HG03469 (cell line): ENCODE data around the gene CNOT11.
A peak's percentile ranks its signal among the peaks of the same experiment; 100 is the strongest.
"Not testable (repeated sequence)": the region's sequence is repeated elsewhere in the genome, so short reads cannot be mapped to it uniquely, and the experiment has no call there.

Source experiments
- ATAC-seq: cut with Tn5 transposase; IDR thresholded peaks from one replicate; pipeline ENCODE4 v1.9.1; 2021; ENCODE audit warnings: mild to moderate bottlenecking, moderate library complexity, moderate number of reproducible peaks; ENCODE audit not compliant: unreplicated experiment

Gene CNOT11

GRCh38 chr2:101244899-101245298 is 7.8 kb upstream of the CNOT11 start:
- not testable (repeated sequence) for ATAC-seq

GRCh38 chr2:101245468-101245867 is 7.2 kb upstream of the CNOT11 start:
- ATAC-seq: not testable (repeated sequence)

- not testable (repeated sequence) for ATAC-seq
These were observed 3.9 kb upstream of the CNOT11 start for GRCh38 chr2:101248756-101249155.

- no peak for ATAC-seq
These were observed 2.9 kb upstream of the CNOT11 start for GRCh38 chr2:101249826-101250225.

DNA sequence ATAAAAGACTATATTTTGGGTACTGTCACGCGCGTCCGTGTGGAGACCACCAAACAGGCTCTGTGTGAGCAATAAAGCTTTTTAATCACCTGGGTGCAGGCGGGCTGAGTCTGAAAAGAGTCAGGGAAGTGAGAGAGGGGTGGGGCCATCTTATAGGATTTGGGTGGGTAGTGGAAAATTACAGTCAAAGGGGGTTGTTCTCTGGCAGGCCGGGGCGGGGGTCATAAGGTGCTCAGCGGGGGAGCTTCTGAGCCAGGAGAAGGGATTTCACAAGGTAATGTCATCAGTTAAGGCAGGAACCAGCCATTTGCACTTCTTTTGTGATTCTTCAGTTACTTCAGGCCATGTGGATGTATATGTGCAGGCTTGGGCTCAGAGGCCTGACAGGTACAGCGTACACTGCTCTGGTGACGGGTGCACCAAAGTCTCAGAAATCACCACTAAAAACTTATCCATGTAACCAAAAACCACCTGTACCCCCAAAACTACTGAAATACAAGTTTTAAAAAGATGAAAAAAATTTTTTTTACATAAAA is 1.4 kb upstream of the CNOT11 start:
- ATAC-seq: not testable (repeated sequence)

GRCh38 chr2:101251844-101252407 is 760 bp upstream of the CNOT11 start:
- peak; percentile 29 for ATAC-seq

- peak; percentile 34 for ATAC-seq
These were observed 472 bp downstream of the CNOT11 start for GRCh38 chr2:101253013-101253702.

DNA sequence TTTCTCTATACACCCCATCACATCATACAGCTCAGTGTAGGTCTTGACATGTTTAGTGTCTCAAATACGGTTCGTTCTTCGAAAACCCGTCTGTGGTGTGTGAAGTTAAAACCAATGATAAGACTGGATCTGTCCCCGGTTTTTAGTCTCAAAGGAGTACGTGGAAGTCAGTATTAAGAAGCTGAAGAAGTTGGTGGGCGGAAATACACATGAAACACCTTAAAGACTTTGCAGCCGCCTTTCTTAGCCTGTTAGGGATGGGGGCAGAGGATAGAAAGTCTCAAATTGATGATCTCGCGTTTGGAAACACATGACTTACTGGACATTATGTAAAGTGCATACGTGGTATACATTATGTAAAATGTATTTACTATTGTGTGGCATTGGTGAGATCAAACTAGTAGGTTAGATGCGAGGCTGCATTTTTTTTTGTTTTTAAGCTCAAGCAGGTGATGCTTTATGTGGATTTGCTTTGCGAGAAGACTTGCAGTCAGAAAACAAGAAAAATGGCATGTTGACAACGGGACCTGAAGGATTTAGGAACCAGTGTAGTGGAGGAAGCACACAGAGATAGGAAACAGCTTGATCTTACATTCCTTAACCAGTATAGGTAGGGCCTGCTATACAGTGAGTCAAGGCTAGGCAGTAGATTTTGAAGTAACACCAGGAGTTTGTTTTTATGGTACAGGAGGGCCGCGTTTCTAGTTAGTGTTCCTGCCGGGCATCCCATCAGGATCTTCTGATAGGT is 1.2 kb downstream of the CNOT11 start:
- no peak for ATAC-seq

DNA sequence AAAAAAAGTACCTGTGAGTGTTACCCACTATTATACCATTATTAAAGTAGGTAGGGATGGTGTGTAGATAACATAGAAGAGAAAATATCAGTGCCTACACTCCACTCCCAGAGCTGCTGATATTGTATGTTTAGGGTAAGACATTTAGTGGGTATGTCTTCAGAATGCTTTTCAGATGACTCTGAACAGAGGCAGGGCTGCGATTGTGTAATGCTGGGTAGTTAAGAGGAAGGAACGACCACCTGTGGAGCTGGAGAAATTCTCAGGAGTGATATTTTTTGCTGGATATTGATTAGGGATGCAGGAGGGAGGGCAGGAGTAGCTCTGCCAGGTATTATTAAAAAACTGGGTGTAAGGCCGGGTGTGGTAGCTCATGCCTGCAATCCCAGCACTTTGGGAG is 2.8 kb downstream of the CNOT11 start:
- ATAC-seq: no peak

DNA sequence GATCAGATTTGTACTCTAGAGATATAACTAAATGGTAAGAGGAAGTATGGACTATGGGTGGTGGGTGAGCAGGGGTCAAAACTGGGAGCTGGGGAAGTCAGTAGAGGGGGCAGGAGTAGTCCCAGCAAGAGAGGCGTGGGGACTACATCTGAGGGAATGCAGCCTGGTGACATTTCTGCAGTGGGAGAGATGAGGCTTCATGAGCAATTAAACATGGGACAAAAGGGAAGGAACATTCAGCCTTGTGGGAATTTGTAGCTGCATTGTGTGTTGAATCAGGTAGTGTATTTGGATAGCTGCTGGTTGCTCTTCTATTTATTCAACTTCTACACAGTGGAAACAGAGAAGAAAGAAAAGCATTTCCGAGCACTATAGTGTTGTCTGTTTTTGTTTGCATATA is 3.6 kb downstream of the CNOT11 start:
- ATAC-seq: no peak

- no peak for ATAC-seq
These were observed 6.1 kb downstream of the CNOT11 start for GRCh38 chr2:101258804-101259203.

DNA sequence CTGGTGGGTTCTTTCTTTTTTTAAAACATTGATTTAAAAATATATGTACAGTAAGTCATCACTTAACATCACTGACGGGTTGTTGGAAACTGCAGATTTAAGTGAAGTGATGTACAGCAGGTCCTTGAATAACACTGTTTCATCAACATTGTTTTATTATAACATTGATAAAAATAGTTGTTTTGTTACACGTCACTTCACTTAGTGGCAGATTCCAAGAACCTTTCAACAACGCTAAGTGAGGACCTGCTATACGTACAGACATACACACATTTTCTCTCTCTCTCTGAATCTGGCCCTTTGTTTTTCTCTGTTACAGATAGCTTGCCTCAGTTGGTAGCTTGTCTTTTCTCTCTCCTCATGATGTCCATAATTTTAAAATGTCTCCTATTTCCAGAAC is 9.5 kb downstream of the CNOT11 start:
- no peak for ATAC-seq

- ATAC-seq: no peak
These were observed 10.7 kb downstream of the CNOT11 start for GRCh38 chr2:101263377-101263800.

DNA sequence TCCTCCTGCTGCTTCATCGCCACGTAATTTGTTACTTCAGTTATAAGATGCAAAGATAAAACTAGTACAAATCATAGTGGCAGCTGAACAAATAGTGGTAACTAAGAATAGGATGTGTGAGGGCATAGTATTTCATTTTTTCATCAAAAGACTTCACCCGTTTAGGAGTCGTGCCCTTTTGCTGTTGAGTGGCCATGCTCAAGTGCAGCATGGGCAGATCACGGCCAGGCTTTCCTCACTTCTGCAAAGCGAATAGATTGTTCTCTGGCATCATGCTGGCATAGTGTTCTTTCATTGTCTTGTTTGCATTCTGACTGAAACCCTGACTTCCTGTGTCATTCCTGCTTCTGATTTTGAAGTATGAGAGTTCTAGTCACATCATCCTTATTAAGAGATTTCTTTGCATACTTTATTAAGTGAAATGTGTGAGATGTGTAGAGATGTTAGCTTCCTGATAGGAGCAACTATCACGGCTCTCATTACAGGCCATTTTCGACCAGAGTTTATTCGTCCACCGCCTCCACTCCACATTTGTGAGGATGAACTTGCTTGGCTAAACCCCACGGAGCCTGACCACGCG is 11.8 kb downstream of the CNOT11 start:
- no peak for ATAC-seq

- no peak for ATAC-seq
These were observed 13.3 kb downstream of the CNOT11 start for GRCh38 chr2:101265893-101266499.

DNA sequence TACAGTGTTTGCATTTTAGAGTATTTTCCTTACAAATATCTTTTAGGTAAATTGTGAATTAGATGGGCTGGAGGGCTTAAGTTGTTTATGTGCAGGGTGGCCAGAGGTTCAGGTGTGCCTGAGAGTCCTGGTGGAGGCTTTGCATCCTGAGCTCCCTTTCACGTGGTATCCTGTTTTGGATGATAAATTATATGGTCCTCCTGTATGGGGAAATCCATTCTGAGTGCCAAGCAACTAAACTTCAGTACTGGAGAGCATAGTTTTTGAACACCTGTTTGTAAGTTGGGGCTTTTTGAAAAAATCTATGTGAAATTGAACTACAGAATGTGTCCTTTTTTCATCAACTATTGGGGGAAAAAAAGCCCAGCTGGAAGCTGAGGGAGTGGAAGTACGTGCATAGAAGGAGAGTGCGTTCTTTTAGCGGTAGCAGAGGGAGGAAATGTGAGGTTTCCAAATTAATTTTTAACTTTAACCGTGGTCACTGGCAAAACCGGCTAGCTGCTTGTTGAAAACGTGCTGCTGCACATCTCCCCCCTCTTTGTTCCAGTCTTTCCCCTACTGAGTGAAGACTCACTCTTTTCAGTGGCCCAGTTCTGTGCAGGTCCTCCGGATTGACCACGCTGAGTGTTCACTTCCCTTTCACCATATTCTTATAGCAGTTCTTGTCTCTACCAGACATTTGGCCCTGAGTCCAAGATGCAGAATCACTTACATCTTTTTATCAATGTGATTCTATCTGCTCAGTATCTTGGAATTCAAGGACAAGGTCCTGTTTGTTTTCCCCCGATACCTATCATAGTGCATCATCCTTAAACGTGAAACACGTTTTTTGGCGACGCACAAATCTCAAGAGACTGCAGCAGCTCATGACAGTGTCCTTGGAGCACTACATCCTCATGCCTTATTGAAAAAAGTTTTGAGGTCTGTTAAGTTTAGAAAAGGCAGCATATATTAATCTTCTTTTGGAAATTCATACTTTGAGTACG is 15.3 kb downstream of the CNOT11 start:
- ATAC-seq: no peak

- ATAC-seq: no peak
These were observed 18.1 kb downstream of the CNOT11 start for GRCh38 chr2:101270700-101271259.

DNA sequence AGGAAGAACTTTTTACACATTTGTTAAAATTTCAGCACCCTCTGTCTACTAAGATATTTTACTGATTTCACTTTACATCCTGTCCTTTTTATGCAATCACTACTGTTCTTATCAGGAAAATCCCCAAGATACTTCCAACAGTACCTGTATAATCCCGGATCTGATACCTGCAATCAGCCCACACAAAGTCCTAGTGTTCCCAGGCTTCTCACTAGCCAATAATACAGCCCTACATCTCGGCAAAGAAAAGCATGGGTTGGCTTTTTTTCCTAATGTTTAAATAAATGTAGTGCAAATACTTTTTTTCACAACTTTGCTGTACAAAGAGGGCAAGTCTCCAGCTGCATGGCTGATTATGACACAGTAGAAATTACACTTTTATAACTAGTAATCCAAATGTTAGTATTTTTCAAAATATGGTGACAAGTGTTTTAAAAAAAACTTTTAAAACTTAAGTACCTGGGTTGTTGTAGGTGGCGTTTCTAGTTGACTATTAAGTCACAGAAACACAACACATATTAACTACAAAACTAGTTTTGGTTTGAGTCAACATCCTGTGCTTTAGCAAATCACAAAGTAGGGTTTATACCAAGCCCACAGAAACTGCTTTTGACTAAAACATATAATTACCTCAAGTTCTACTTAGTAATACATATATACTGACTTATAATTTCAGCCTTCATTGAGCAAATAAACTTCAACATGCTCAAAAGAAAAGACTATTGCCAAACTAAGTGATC is 19.5 kb downstream of the CNOT11 start:
- ATAC-seq: peak; percentile 88

DNA sequence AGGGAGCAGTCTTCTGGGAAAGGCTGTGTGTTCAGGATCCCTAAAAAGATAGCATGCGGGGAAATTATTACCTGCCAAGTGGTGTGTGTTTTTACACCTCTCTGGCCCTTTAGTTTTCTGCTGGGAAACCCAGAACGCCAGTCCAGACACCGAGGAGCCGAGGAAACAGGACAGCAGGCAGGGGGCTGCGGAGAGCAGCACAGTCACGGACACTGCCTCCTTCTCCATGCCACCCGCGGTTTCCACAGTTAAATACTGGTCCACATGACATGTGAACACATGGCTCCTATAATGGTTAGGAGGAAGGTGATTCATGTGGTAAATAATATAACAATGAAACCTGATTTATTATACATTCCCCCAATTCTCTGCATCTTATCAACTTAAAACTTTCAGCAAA is 20.4 kb downstream of the CNOT11 start:
- ATAC-seq: no peak
